Thymus (tissue), 11 donors: ENCODE results near the gene CLNK. TPM values are rescaled to one million over a fixed set of nuclear protein-coding genes. Genes with fewer than 3 reads are reported as not detected.

Experiments
- DNase-seq, 9 donors: peaks; one replicate each; pipeline ENCODE4 v3.0.0-alpha.2; 2013; ENCODE audit warnings: low spot score in 9 of 9, low read depth in 6 of 9, missing footprints in 1 of 9
- H3K27ac ChIP-seq, 2 donors: one replicate each; pipeline ENCODE4 v1.5.1; 2013; ENCODE audit warnings: control low read depth in 1 of 2, low read depth in 1 of 2, low read length in 1 of 2, mild to moderate bottlenecking in 1 of 2, moderate library complexity in 1 of 2
- H3K27me3 ChIP-seq, 2 donors: one replicate each; pipeline ENCODE4 v1.5.1; 2013; ENCODE audit warnings: low read length in 1 of 2; ENCODE audit not compliant: control insufficient read depth in 2 of 2, insufficient read depth in 1 of 2
- H3K36me3 ChIP-seq, 2 donors: one replicate each; pipeline ENCODE4 v1.5.1; 2013; ENCODE audit warnings: low read length in 1 of 2, mild to moderate bottlenecking in 1 of 2, moderate library complexity in 1 of 2; ENCODE audit not compliant: control insufficient read depth in 2 of 2, insufficient read depth in 2 of 2
- H3K4me1 ChIP-seq, 2 donors: one replicate each; pipeline ENCODE4 v1.5.1; 2013; ENCODE audit warnings: low read length in 2 of 2; ENCODE audit not compliant: control insufficient read depth in 2 of 2, insufficient read depth in 2 of 2
- H3K4me3 ChIP-seq, 2 donors: one replicate each; pipeline ENCODE4 v1.5.1; 2013; ENCODE audit warnings: low read length in 2 of 2, control low read depth in 1 of 2, mild to moderate bottlenecking in 1 of 2
- H3K9me3 ChIP-seq, 2 donors: one replicate each; pipeline ENCODE4 v1.5.1; 2013; ENCODE audit warnings: low read length in 1 of 2, mild to moderate bottlenecking in 1 of 2; ENCODE audit not compliant: control insufficient read depth in 2 of 2, insufficient read depth in 1 of 2
- WGBS: extraction: QIAGEN DNeasy Blood & Tissue Kit; methylation state at CpG from one replicate; pipeline ENCODE4 v1.1.7; 2013; 5-methylcytosine and 5-hydroxymethylcytosine counted together
- polyA plus RNA-seq: library from polyadenylated mRNA; stranded (reverse); fragments of 200-250 nt; gene quantifications from one replicate; pipeline ENCODE4 v1.2.3, GENCODE V29; 2013
- total RNA-seq: library from RNA; stranded (reverse); fragments of 120-200 nt; gene quantifications from one replicate; pipeline ENCODE4 v1.2.4, GENCODE V29; 2013
- donor health status: healthy.

The CLNK gene
- total and polyA plus RNA-seq, 2 donors, result 1.9 to 2.6 TPM

DNA sequence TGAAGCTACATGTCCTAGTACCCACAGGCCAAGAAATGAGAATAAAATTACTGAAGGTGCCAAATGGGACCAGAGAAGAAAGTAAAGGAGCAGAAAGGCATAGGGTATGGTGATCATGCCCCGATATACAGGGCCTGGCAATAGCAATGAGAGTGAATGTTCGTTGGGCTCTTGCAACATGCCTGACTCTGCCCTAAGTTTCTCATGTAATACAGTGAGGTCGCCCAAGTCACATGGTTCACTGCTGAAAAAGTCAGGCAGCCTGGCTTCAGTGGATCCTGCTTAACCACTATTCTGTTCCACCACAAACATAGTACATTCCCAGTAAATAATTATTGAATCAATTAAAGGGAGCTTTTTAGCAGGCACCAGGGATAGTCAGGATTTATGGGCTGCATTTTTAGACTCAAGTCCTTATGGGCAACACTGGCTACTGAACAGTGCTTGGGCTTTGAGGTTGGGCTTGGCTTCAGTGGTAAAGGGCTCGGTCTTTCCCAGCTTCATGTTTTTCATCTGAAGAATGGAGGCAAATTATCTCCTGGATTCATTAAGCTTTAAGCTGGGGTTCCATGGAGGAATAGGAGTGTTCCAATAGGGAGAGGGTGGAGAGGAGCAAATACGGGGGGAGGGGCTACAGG is 160.3 kb downstream of the CLNK start:
- Histone ChIP-seq H3K9me3 (no peaks in the 10 kb centered on the region), H3K36me3 (no peaks in the 10 kb centered on the region), H3K4me1 (no peaks in the 10 kb centered on the region), H3K27me3 (no peaks in the 10 kb centered on the region), H3K27ac (no peak overlapping the region), H3K4me3 (no peak overlapping the region)
- no peak for DNase-seq
- 94% methylated on average over 5 of the region's 5 CpGs for WGBS

DNA sequence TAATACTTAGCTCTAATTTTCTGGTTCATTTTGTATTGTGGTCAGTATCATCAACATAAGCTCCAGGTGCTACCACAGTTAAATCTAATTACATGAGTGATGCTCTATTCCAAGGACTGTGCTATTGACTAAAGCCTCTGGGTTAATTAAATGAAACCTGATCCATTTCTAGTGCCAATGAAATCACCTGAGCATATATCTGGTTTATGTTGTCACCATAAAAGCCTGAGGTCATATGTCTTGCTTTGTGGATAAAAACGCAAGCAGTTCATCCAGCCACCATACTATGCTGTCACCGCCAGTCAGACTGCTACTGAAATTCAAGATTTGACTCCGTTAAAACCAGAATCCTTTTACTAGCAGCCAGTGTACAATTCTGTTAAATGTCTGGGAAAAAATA is 163.1 kb downstream of the CLNK start:
- no peaks in the 10 kb centered on the region for H3K27me3 ChIP-seq
- no peaks in the 10 kb centered on the region for H3K4me1 ChIP-seq
- no peak overlapping the region for H3K27ac ChIP-seq
- no peaks in the 10 kb centered on the region for H3K36me3 ChIP-seq
- 96% methylated on average over 3 of the region's 3 CpGs for WGBS
- no peaks in the 10 kb centered on the region for H3K9me3 ChIP-seq
- no peak overlapping the region for H3K4me3 ChIP-seq
- DNase-seq, result no peak

- Histone ChIP-seq H3K27me3 (no peaks in the 10 kb centered on the region), H3K36me3 (no peaks in the 10 kb centered on the region), H3K27ac (no peak overlapping the region), H3K4me1 (no peaks in the 10 kb centered on the region), H3K9me3 (peaks cover 0 to 3% of the 10 kb centered on the region in 2 donors), H3K4me3 (no peak overlapping the region)
- WGBS, result 96% methylated on average over 3 of the region's 3 CpGs
- DNase-seq, result no peak
Measured at GRCh38 chr4:10509733-10510132, 174.8 kb downstream of the CLNK start.

DNA sequence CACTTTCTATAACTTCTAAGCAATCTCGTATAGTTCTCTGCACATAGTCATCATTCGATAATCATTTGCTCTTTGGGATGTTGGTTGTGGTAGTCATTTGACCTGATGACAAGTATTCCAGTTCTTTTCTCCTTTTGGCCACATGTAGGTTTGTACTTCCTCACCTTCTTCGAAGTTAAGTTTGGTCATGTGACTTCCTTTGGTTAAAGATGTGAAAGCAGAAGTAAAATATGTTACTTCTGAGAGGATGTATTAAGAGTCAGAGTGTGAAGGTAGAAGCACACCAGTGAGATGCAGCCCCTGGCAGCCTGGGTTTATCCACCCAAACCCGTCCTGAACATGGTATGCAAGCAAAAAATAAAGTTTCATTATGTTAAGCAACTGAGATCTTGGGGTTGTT is 178.5 kb downstream of the CLNK start:
- Histone ChIP-seq H3K27ac (no peak overlapping the region), H3K4me1 (no peaks in the 10 kb centered on the region), H3K36me3 (no peaks in the 10 kb centered on the region), H3K4me3 (no peak overlapping the region), H3K9me3 (peaks cover 0 to 3% of the 10 kb centered on the region in 2 donors), H3K27me3 (no peaks in the 10 kb centered on the region)
- 71% methylated on average over 4 of the region's 4 CpGs for WGBS
- DNase-seq, result no peak

DNA sequence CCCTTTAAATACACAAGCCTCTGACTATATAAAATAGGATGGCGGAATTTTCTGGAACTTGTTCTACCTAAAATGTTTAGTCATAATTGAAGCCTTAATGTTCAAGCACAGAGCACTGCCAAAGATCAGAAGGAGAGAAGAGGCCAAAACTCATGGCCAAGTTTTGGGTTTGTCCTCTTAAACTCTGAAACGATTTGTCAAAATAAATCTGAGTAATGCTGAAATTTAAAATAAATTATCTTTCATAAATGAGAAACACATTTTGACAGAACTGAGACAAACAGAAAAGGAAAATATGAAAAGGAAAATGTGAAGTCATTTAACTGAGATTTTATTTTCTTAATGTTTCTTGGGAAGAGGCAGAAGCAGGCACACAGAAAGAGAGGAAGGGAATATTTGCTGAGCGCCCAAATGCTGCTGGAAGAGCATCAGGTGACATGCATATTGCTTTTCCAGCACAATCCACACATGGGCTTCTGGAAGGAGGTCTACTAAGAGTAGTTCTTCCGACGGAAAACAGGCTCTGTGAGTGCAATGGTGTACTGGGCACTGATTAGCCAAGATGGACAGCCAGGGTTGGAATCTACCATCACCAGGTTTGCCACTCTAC is 179.9 kb downstream of the CLNK start:
- Histone ChIP-seq H3K27me3 (no peaks in the 10 kb centered on the region), H3K4me1 (no peaks in the 10 kb centered on the region), H3K4me3 (no peak overlapping the region), H3K9me3 (peaks cover 0 to 3% of the 10 kb centered on the region in 2 donors), H3K36me3 (no peaks in the 10 kb centered on the region), H3K27ac (no peak overlapping the region)
- WGBS, result 88% methylated on average over 5 of the region's 5 CpGs
- no peak for DNase-seq

- 97% methylated on average over 5 of the region's 5 CpGs for WGBS
Measured at GRCh38 chr4:10502717-10503116, 181.9 kb downstream of the CLNK start.

GRCh38 chr4:10500776-10501175 is 183.8 kb downstream of the CLNK start:
- H3K27ac ChIP-seq, result no peak overlapping the region
- H3K9me3 ChIP-seq, result no peaks in the 10 kb centered on the region
- H3K4me1 ChIP-seq, result no peaks in the 10 kb centered on the region
- H3K36me3 ChIP-seq, result no peaks in the 10 kb centered on the region
- DNase-seq, result no peak
- 93% methylated on average over 6 of the region's 6 CpGs for WGBS
- H3K27me3 ChIP-seq, result no peaks in the 10 kb centered on the region
- H3K4me3 ChIP-seq, result no peak overlapping the region

More at GRCh38 chr4:10502717-10503116, 181.9 kb downstream of the CLNK start:
- H3K9me3 ChIP-seq, result peaks cover 0 to 3% of the 10 kb centered on the region in 2 donors
- H3K36me3 ChIP-seq, result no peaks in the 10 kb centered on the region
- H3K27me3 ChIP-seq, result no peaks in the 10 kb centered on the region
- no peak for DNase-seq
- no peak overlapping the region for H3K27ac ChIP-seq
- H3K4me3 ChIP-seq, result no peak overlapping the region
- H3K4me1 ChIP-seq, result no peaks in the 10 kb centered on the region

DNA sequence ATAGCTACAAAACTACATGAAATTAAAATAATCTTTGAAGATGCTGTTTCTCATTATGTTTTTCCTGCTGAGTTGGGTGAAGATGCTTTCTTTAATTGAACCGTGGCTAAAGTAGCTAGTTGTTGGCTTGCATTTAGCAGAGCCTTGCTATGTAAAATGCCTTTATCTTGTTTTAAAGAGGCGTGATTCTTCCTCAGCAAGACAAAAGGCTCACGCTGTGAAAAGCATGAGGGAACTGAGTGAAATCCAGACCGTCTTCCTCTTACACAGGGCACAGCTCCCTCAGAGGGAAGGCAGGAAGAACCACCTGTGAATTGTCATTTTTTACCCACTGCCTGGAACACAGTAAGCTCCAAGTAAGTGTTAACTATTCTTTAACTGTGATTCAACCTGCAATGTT is 188.4 kb downstream of the CLNK start:
- no peak overlapping the region for H3K27ac ChIP-seq
- no peaks in the 10 kb centered on the region for H3K9me3 ChIP-seq
- H3K27me3 ChIP-seq, result no peaks in the 10 kb centered on the region
- no peak for DNase-seq
- H3K4me3 ChIP-seq, result no peak overlapping the region
- 85% methylated on average over 4 of the region's 4 CpGs for WGBS
- no peaks in the 10 kb centered on the region for H3K36me3 ChIP-seq
- H3K4me1 ChIP-seq, result no peaks in the 10 kb centered on the region

GRCh38 chr4:10495651-10496050 is 188.9 kb downstream of the CLNK start:
- H3K4me1 ChIP-seq, result no peaks in the 10 kb centered on the region
- H3K36me3 ChIP-seq, result no peaks in the 10 kb centered on the region
- no peak overlapping the region for H3K27ac ChIP-seq
- no peaks in the 10 kb centered on the region for H3K27me3 ChIP-seq
- no peak for DNase-seq
- WGBS, result 97% methylated on average over 8 of the region's 8 CpGs
- H3K4me3 ChIP-seq, result no peak overlapping the region
- H3K9me3 ChIP-seq, result no peaks in the 10 kb centered on the region
